HG03439 (cell line): Measurements from ENCODE around the gene ADIPOQ.
"Not testable (repeated sequence)": the region's sequence is repeated elsewhere in the genome, so short reads cannot be mapped to it uniquely, and the experiment has no call there.

ENCODE experiments used
- ATAC-seq: cut with Tn5 transposase; IDR thresholded peaks from one replicate; pipeline ENCODE4 v1.9.1; 2021; ENCODE audit warnings: mild to moderate bottlenecking, moderate library complexity; ENCODE audit not compliant: unreplicated experiment

The ADIPOQ gene

GRCh38 chr3:186870421-186871201 is 28.1 kb downstream of the ADIPOQ start:
- ATAC-seq = no peak

GRCh38 chr3:186871403-186871924 is 29.0 kb downstream of the ADIPOQ start:
- no peak for ATAC-seq

- ATAC-seq = not testable (repeated sequence)
These were observed 31.3 kb downstream of the ADIPOQ start for GRCh38 chr3:186873796-186874195.

DNA sequence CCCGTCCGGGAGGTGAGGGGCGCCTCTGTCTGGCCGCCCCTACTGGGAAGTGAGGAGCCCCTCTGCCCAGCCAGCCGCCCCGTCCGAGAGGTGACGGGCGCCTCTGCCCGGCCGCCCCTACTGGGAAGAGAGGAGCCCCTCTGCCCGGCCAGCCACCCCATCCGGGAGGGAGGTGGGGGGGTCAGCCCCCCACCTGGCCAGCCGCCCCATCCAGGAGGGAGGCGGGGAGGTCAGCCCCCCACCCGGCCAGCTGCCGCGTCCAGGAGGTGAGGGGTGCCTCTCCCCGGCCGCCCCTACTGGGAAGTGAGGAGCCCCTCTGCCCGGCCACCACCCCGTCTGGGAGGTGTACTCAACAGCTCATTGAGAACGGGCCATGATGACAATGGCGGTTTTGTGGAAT is 31.7 kb downstream of the ADIPOQ start:
- ATAC-seq = not testable (repeated sequence)

DNA sequence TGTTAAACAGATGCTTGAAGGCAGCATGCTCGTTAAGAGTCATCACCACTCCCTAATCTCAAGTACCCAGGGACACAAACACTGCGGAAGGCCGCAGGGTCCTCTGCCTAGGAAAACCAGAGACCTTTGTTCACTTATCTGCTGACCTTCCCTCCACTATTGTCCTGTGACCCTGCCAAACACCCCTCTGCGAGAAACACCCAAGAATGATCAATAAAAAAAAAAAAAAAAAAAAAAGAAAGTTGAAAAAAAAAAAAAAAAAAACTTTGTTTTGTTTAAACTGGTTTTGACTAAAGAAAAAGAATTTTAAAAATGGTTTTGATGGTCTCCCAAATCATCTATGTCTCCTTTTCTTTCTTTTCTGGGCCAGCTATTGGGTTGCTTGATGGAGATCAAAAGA is 32.3 kb downstream of the ADIPOQ start:
- ATAC-seq = not testable (repeated sequence)

DNA sequence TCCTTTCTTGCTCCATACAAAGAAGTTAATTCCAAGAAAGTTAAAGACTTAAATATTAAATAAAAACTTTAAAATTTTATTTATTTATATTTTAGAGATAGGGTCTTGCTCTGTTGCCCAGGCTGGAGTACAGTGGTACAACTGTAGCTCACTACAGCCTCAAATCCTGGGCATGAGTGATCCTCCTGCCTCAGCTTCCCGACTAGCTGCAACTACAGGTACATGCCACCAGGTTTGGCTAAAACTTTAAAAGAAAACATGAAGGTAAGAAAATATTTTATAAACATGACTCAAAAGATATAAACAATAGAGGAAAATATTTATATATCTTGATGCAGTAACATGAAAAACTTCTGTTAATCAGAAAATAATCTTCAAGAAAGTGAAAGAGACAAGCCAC is 33.2 kb downstream of the ADIPOQ start:
- no peak for ATAC-seq

- no peak for ATAC-seq
These were observed 37.3 kb downstream of the ADIPOQ start for GRCh38 chr3:186879781-186880180.

- no peak for ATAC-seq
These were observed 37.9 kb downstream of the ADIPOQ start for GRCh38 chr3:186880406-186880805.

DNA sequence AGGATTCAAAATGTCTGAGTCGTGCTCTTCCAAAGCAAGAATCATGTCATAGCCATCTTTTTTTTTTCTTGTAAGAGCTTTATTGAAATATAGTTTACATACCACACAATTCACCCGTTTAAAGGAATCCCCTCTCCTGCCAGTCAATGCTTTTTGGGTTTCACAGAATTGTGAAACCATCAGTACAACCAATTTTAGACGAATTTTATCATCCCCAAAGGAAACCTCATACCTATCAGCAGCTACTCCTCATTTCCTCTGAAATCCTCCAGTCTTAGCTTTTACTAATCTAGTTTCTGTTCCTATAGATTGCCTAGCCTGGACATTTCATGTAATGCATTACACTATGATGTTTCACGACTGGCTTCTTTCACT is 39.6 kb downstream of the ADIPOQ start:
- no peak for ATAC-seq

GRCh38 chr3:186882881-186883685 is 40.6 kb downstream of the ADIPOQ start:
- ATAC-seq = no peak

DNA sequence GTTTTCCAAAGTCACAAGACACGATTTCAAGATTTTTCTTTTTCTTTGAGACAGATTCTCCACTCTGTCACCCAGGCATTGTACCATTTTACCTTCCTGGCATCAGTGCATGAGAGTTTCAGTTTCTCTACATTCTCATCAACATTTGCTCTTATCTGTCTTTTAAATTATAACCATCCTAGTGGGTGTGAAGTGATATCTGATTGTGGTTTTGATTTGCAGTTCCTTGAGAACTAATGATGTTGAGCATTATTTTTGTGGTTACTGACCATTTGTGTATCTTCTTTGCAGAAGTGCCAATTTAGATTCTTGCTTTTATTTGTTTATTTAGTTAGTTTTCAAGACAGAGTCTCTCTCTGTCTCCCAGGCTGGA is 41.2 kb downstream of the ADIPOQ start:
- no peak for ATAC-seq

DNA sequence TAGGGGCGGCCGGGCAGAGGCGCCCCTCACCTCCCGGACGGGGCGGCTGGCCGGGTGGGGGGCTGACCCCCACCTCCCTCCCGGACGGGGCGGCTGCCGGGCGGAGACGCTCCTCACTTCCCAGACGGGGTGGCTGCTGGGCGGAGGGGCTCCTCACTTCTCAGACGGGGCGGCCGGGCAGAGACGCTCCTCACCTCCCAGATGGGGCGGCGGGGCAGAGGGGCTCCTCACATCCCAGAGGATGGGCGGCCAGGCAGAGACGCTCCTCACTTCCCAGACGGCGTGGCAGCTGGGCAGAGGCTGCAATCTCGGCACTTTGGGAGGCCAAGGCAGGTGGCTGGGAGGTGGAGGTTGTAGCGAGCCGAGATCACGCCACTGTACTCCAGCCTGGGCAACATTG is 42.4 kb downstream of the ADIPOQ start:
- not testable (repeated sequence) for ATAC-seq

DNA sequence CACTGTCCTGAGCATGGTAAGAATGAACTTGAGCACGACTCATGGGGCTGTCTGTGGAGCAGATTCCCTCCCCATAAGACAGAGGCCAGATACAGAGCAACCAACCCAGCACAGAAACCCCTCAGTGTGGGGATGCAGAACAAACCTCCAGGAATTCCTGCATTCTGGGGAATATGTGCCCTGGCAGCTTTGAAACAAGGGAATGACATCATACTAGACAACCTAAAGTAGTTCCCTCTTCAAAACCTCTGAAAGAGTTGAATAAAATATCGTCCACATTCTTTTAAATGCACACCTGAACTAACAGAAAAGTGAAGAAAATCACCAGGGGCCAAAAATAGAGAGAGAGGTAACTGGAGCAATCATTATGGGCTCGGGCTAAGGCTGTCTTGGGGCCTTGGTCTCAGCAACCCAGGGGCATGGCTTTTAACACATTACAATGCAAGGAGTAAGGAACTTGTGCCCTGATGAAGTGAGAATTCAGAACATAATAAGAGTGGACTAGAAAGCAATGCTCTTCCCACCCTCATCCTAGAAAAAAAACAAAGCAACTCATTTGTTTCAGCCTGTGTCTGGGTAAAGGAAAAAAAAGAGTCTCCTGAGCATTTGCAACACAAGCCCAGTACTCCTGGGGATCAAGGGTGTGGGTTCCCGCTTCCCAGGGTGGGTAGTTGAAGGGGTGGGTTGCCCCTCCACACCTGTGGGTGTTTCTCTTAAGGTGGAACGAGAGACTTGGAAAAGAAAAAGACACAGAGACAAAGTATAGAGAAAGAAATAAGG is 43.9 kb downstream of the ADIPOQ start:
- no peak for ATAC-seq

- not testable (repeated sequence) for ATAC-seq
These were observed 45.0 kb downstream of the ADIPOQ start for GRCh38 chr3:186887507-186887938.

GRCh38 chr3:186888569-186888968 is 46.1 kb downstream of the ADIPOQ start:
- no peak for ATAC-seq

DNA sequence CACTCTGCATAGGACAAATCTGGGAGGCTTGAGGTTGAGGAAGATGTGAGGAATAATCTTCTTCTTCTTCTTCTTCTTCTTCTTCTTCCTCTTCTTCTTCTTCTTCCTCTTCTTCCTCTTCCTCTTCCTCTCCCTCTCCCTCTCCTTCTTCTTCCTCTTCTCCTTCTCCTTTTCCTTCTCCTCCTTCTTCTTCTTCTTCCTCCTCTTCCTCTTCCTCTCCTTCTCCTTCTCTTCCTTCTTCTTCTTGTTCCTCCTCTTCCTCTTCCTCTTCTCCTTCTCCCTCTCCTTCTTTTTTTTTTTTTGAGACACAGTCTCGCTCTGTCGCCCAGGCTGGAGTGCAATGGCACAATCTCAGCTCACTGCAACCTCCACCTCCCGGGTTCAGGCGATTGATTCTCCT is 47.2 kb downstream of the ADIPOQ start:
- ATAC-seq = not testable (repeated sequence)

GRCh38 chr3:186890911-186891310 is 48.4 kb downstream of the ADIPOQ start:
- no peak for ATAC-seq

DNA sequence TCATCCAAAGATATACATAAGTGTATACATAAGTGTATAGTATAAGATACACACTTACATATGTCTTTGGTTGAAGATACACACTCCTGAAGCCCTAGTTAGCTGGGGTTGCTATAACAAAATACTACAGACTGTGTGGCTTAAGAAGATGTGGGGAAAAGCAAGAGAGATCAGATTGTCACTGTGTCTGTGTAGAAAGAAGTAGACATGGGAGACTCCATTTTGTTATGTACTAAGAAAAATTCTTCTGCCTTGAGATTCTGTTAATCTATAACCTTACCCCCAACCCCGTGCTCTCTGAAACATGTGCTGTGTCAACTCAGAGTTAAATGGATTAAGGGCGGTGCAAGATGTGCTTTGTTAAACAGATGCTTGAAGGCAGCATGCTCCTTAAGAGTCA is 50.6 kb downstream of the ADIPOQ start:
- not testable (repeated sequence) for ATAC-seq

DNA sequence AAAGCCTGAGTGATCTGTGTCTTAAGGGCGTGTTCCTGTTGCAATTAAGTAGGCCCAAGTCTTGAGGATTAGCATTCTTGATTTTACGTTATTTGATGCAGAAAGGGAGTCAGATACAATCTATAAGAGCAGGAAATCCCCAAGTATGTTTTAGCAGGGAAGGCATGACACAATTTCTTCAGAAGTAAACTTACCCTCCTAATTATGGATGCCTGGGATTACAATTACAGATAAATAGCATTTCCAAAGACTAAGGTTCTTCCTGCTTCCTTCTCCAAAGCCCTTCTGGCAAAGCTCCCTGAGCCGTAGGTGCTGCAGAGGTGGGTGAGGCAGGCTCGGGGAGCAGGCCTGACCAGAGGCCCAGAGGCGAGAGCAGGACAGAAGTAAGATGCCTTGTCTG is 52.9 kb downstream of the ADIPOQ start:
- ATAC-seq = no peak

GRCh38 chr3:186896006-186896405 is 53.5 kb downstream of the ADIPOQ start:
- ATAC-seq = no peak

GRCh38 chr3:186896875-186897274 is 54.4 kb downstream of the ADIPOQ start:
- no peak for ATAC-seq
